K562 (cell line): ENCODE data around the gene ECI1. TPM values are rescaled to one million over a fixed set of nuclear protein-coding genes. Genes with fewer than 3 reads are reported as not detected.
A peak's percentile ranks its signal among the peaks of the same experiment; 100 is the strongest.

ENCODE experiments used
- BRD9 ChIP-seq: fragments of 450-650 bp; IDR thresholded peaks from 2 replicates; pipeline ENCODE4 v1.6.1; 2018; ENCODE audit warnings: low read depth; ENCODE audit not compliant: partially characterized antibody
- CSDE1 ChIP-seq, 2 experiments: fragments of 450-650 bp; IDR thresholded peaks; 2 replicates each; pipeline ENCODE4 v1.6.1; 2016; ENCODE audit warnings: mild to moderate bottlenecking in 1 of 2
- ERF ChIP-seq: fragments of 450-650 bp; formaldehyde crosslinking; IDR thresholded peaks from 2 replicates; pipeline ENCODE4 v1.4.0; 2020; ENCODE audit warnings: mild to moderate bottlenecking, mixed read lengths
- HDAC1 ChIP-seq, 2 experiments: fragments of 450-650 bp; IDR thresholded peaks; 2 replicates each; pipeline ENCODE4 v1.6.1; 2016 to 2017; ENCODE audit warnings: inconsistent platforms in 1 of 2, mild to moderate bottlenecking in 1 of 2, moderate library complexity in 1 of 2
- HNRNPLL ChIP-seq: fragments of 200-400 bp; formaldehyde crosslinking; IDR thresholded peaks from 2 replicates; pipeline ENCODE4 v1.6.1; 2017; ENCODE audit warnings: low read length, low read depth, mild to moderate bottlenecking; ENCODE audit not compliant: poor library complexity, severe bottlenecking
- ILK ChIP-seq: fragments of 450-650 bp; IDR thresholded peaks from 2 replicates; pipeline ENCODE4 v1.6.1; 2016; ENCODE audit warnings: missing genetic modification characterization, low read depth, mild to moderate bottlenecking, missing compliant biosample characterization, moderate library complexity, borderline replicate concordance
- MGA ChIP-seq: fragments of 450-650 bp; IDR thresholded peaks from 2 replicates; pipeline ENCODE4 v1.6.1; 2016; ENCODE audit warnings: mild to moderate bottlenecking, moderate library complexity
- NRF1 ChIP-seq, 2 experiments: fragments of 450-650 bp; IDR thresholded peaks in 1 of 2; conservative IDR thresholded peaks in 1 of 2; 2 replicates each; pipeline ENCODE4 v1.6.1; 2014; ENCODE audit warnings: mild to moderate bottlenecking in 2 of 2
- POLR2G ChIP-seq: fragments of 200-400 bp; formaldehyde crosslinking; IDR thresholded peaks from 2 replicates; pipeline ENCODE4 v1.6.1; 2017; ENCODE audit warnings: low read depth, mild to moderate bottlenecking, antibody characterized with exemption, low read length, moderate library complexity
- RBBP5 ChIP-seq: fragments of 200-600 bp; sonication (generic); IDR thresholded peaks from 2 replicates; pipeline ENCODE4 v1.6.1; 2012; ENCODE audit warnings: borderline replicate concordance, mild to moderate bottlenecking, low read length, control low read depth, inconsistent platforms; ENCODE audit not compliant: insufficient read depth, poor library complexity, severe bottlenecking
- USF2 ChIP-seq: sonication (generic); formaldehyde crosslinking; IDR thresholded peaks from 2 replicates; pipeline ENCODE4 v1.5.0; 2020; ENCODE audit warnings: missing genetic modification reagents
- ZBTB9 ChIP-seq: fragments of 450-650 bp; formaldehyde crosslinking; IDR thresholded peaks from 2 replicates; pipeline ENCODE4 v1.4.0; 2020; ENCODE audit warnings: mild to moderate bottlenecking, moderate library complexity
- ZNF75A ChIP-seq: fragments of 450-650 bp; formaldehyde crosslinking; IDR thresholded peaks from 2 replicates; pipeline ENCODE4 v1.4.0; 2020; ENCODE audit warnings: mild to moderate bottlenecking
- polyA plus RNA-seq, 8 experiments: library from polyadenylated mRNA; depleted of rRNA in 4 of 8; stranded (reverse) in 5 of 8; unstranded in 3 of 8; fragments of >200 nt; fragmentation: Nextera tagmentation in 2 of 8; fragmentation: Illumina TruSeq in 1 of 8; extraction: Ambion mirVana in 2 of 8; extraction: Trizol in 1 of 8; gene quantifications; 2 replicates each; pipeline versions ENCODE4 v1.2.1 to v1.2.3, GENCODE V29; 2011 to 2014; ENCODE audit warnings: inconsistent platforms in 1 of 8, missing spikeins in 1 of 8
- total RNA-seq, 7 experiments: library from RNA; depleted of rRNA in 6 of 7; stranded (reverse); fragments of >200 nt in 6 of 7; fragmentation: Illumina TruSeq in 2 of 7; extraction: Trizol in 2 of 7; gene quantifications; 2 replicates each; pipeline versions ENCODE4 v1.2.1 to v1.2.3, GENCODE V29; 2011 to 2021; ENCODE audit warnings: low replicate concordance in 1 of 7

The ECI1 gene
- total and polyA plus RNA-seq, 9 of the 15 experiments (the other 6 are each of a cell fraction or from before 2014, with no cell fraction given) = 4.7 to 189 (median 54.0) TPM

- TF ChIP-seq MGA (peak; percentile 83), POLR2G (peak; percentile 99), CSDE1 (IDR thresholded peaks at IDR 0.05) (peak in 1 of 2 experiments; percentile 95; a peak in 2 of 4 replicates), NRF1 (conservative IDR thresholded peaks at IDR 0.05 in 1 of 2, IDR thresholded peaks at IDR 0.05 in 1 of 2) (peak; percentile 96), ERF (peak; percentile 51; the same call in 1 of the 2 replicates), ZNF75A (CRISPR knock-in tag) (no peak), HNRNPLL (peak; percentile 52), HDAC1 (IDR thresholded peaks at IDR 0.05) (peak in 1 of 2 experiments; percentile 95; a peak in 2 of 4 replicates), RBBP5 (peak; percentile 99), USF2 (CRISPR knock-in tag) (no peak), BRD9 (peak; percentile 99), ZBTB9 (CRISPR knock-in tag) (peak; percentile 79; the same call in 1 of the 2 replicates), ILK (tag) (no peak)
These were observed 16.7 kb upstream of the ECI1 start, which contains the start of gene RNPS1 (continued) for GRCh38 chr16:2267913-2268666.
